Upper lobe of left lung (tissue), 6 donors: Measurements from ENCODE around the gene CHAT. TPM values are rescaled to one million over a fixed set of nuclear protein-coding genes. Genes with fewer than 3 reads are reported as not detected.
A peak's percentile ranks its signal among the peaks of the same experiment; 100 is the strongest.

Experiments used
- ATAC-seq, 2 donors: fragments of 200-7000 bp; cut with Tn5 transposase; one replicate each; pipeline ENCODE4 v1.9.1; 2022; ENCODE audit warnings: mild to moderate bottlenecking in 2 of 2, moderate library complexity in 2 of 2; ENCODE audit not compliant: low FRiP score in 2 of 2
- DNase-seq, 2 donors: peaks; one replicate each; pipeline ENCODE4 v3.0.0-alpha.2; 2019 to 2020
- H3K27ac ChIP-seq, 4 donors: fragments of 200-600 bp; sonication (generic); one replicate each; pipeline ENCODE4 v1.5.1; 2016 to 2019
- H3K27me3 ChIP-seq, 4 donors: fragments of 200-600 bp; sonication (generic); one replicate each; pipeline ENCODE4 v1.5.1; 2017 to 2019
- H3K36me3 ChIP-seq, 4 donors: fragments of 200-600 bp; sonication (generic); one replicate each; pipeline ENCODE4 v1.5.1; 2016 to 2019
- H3K4me1 ChIP-seq, 4 donors: fragments of 200-600 bp; sonication (generic); one replicate each; pipeline ENCODE4 v1.5.1; 2018 to 2019
- H3K4me3 ChIP-seq, 4 donors: fragments of 200-600 bp; sonication (generic); one replicate each; pipeline ENCODE4 v1.5.1; 2017 to 2019; ENCODE audit warnings: mild to moderate bottlenecking in 2 of 4, moderate library complexity in 1 of 4
- H3K9me3 ChIP-seq, 4 donors: fragments of 200-600 bp; sonication (generic); one replicate each; pipeline ENCODE4 v1.5.1; 2018 to 2019
- EP300 ChIP-seq, 4 donors: sonication (generic); formaldehyde crosslinking; IDR thresholded peaks; one replicate each; pipeline ENCODE4 v1.5.1; 2017; ENCODE audit warnings: antibody characterized with exemption in 4 of 4, control low read depth in 2 of 4
- POLR2A ChIP-seq, 4 donors: fragments of 450-650 bp; IDR thresholded peaks; one replicate each; pipeline ENCODE4 v1.5.1; 2016 to 2017; ENCODE audit warnings: antibody characterized with exemption in 4 of 4, mild to moderate bottlenecking in 2 of 4
- POLR2AphosphoS5 ChIP-seq, 2 donors: sonication (generic); formaldehyde crosslinking; IDR thresholded peaks; one replicate each; pipeline ENCODE4 v1.5.1; 2017; ENCODE audit warnings: antibody characterized with exemption in 2 of 2
- WGBS, 2 donors: methylation state at CpG; one replicate each; pipeline ENCODE4 v1.1.5; 2017 to 2018; 5-methylcytosine and 5-hydroxymethylcytosine counted together
- total RNA-seq, 6 donors: library from RNA; depleted of rRNA in 4 of 6; stranded (reverse); fragments of >200 nt in 4 of 6; gene quantifications; one replicate each; pipeline versions ENCODE4 v1.1.0 to v1.2.1, GENCODE V29; 2016 to 2021
- TF ChIP-seq, protein P1 (sequence below), 6 experiments: fragments of 450-650 bp in 4 of 6; fragments of 200-600 bp in 2 of 6; sonication (generic) in 2 of 6; IDR thresholded peaks; one replicate each; pipeline ENCODE4 v1.5.1; 2016 to 2019; ENCODE audit warnings: antibody characterized with exemption in 6 of 6
- donor health status: DM: no; HTN: no; CAD: no; lungs with moderate emphysema.
- donor health status: DM: no; HTN: yes; CAD: no; lungs with severe emphysema.

The CHAT gene
- total RNA-seq, 6 donors from 2014 or later = not detected

DNA sequence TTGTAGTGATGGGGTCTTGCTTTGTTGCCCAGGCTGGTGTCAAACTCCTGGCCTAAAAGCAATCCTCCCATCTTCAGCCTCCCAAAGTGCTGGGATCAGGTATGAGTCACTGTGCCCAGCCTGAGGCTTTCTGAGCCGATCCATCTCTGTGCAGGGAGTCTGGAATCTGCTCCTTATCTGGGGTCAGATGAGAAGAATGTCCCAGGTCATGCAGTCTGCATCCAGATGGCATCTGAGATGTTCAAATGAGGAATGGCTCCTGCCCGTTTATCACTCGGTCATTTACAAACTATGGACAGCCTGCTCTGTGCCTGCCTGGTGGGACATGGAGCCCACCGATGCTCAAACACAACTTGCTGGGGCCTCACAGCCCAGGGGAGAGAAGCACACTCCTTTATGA, 14.9 kb upstream of the CHAT start:
- WGBS, 2 donors = 62 to 80% methylated on average over 1 to 4 of the region's 4 CpGs
- TF ChIP-seq POLR2A (IDR thresholded peaks at IDR 0.05) (no peak), EP300 (IDR thresholded peaks at IDR 0.05) (no peak), POLR2AphosphoS5 (IDR thresholded peaks at IDR 0.05) (no peak)
- TF ChIP-seq, protein P1, sequence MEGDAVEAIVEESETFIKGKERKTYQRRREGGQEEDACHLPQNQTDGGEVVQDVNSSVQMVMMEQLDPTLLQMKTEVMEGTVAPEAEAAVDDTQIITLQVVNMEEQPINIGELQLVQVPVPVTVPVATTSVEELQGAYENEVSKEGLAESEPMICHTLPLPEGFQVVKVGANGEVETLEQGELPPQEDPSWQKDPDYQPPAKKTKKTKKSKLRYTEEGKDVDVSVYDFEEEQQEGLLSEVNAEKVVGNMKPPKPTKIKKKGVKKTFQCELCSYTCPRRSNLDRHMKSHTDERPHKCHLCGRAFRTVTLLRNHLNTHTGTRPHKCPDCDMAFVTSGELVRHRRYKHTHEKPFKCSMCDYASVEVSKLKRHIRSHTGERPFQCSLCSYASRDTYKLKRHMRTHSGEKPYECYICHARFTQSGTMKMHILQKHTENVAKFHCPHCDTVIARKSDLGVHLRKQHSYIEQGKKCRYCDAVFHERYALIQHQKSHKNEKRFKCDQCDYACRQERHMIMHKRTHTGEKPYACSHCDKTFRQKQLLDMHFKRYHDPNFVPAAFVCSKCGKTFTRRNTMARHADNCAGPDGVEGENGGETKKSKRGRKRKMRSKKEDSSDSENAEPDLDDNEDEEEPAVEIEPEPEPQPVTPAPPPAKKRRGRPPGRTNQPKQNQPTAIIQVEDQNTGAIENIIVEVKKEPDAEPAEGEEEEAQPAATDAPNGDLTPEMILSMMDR (IDR thresholded peaks at IDR 0.05) = no peak
- H3K27me3 ChIP-seq = no peaks in the 10 kb centered on the region

DNA sequence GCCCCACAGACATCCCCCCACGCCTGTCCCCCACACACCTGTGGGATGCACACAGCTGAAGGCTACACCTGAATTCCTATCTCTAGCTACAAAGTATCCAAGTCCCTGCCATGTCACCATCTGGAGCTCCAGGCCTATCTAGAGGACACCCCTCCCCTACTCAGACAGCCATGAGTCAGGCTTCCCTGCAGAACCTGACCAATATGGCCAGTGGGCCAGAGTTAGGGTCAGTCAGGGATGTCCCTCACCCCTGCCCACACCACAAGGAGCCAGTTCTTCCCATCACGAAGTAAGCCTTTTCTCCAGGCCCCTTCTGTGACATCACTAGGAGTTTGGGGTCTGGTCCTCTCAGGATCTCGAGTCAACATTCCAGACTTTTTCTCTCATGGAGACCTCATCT, 14.3 kb upstream of the CHAT start:
- no peak for DNase-seq
- Histone ChIP-seq H3K9me3 (no peaks in the 10 kb centered on the region), H3K4me3 (no peak overlapping the region), H3K4me1 (no peaks in the 10 kb centered on the region), H3K27me3 (no peaks in the 10 kb centered on the region), H3K36me3 (no peaks in the 10 kb centered on the region), H3K27ac (no peak overlapping the region)
- ATAC-seq = no peak
- TF ChIP-seq POLR2A (IDR thresholded peaks at IDR 0.05) (no peak), POLR2AphosphoS5 (IDR thresholded peaks at IDR 0.05) (no peak), EP300 (IDR thresholded peaks at IDR 0.05) (no peak)
- TF ChIP-seq, protein P1 (IDR thresholded peaks at IDR 0.05) = no peak
- 74 to 78% methylated on average over 3 of the region's 3 CpGs for WGBS, 2 donors

More for the DNA sequence above, 14.9 kb upstream of the CHAT start:
- no peaks in the 10 kb centered on the region for H3K4me1 ChIP-seq
- H3K9me3 ChIP-seq = no peaks in the 10 kb centered on the region
- H3K27ac ChIP-seq = no peak overlapping the region
- ATAC-seq (no peak), DNase-seq (no peak)
- no peak overlapping the region for H3K4me3 ChIP-seq
- H3K36me3 ChIP-seq = no peaks in the 10 kb centered on the region

DNA sequence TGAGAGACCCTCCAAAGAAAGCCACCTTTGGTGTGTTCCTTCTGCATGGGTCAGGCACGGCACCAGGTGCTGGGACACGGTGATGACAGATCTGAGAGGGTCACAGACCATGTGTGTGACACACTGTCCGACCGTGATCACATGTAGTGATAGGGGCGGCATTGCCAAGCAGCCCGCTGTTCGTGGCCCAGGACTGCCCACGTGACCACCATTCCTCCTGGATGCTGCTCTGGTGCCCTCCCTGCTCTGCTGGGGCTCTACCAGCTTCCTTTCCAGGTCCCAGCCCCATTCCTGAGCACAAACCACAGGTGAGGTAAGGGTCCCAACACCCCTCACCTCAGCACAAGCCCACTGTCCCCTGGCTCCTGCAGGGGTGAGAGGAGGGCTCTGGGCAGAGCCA, 13.8 kb upstream of the CHAT start:
- H3K27me3 ChIP-seq = no peaks in the 10 kb centered on the region
- DNase-seq = no peak
- H3K4me1 ChIP-seq = no peaks in the 10 kb centered on the region
- 81 to 88% methylated on average over 8 of the region's 8 CpGs for WGBS, 2 donors
- no peak for ATAC-seq
- H3K27ac ChIP-seq = no peak overlapping the region
- TF ChIP-seq POLR2AphosphoS5 (IDR thresholded peaks at IDR 0.05) = no peak
- TF ChIP-seq POLR2A (IDR thresholded peaks at IDR 0.05) = no peak
- TF ChIP-seq, protein P1 (IDR thresholded peaks at IDR 0.05) = no peak
- no peak for TF ChIP-seq EP300 (IDR thresholded peaks at IDR 0.05)
- H3K4me3 ChIP-seq = no peak overlapping the region
- no peaks in the 10 kb centered on the region for H3K9me3 ChIP-seq
- no peaks in the 10 kb centered on the region for H3K36me3 ChIP-seq

DNA sequence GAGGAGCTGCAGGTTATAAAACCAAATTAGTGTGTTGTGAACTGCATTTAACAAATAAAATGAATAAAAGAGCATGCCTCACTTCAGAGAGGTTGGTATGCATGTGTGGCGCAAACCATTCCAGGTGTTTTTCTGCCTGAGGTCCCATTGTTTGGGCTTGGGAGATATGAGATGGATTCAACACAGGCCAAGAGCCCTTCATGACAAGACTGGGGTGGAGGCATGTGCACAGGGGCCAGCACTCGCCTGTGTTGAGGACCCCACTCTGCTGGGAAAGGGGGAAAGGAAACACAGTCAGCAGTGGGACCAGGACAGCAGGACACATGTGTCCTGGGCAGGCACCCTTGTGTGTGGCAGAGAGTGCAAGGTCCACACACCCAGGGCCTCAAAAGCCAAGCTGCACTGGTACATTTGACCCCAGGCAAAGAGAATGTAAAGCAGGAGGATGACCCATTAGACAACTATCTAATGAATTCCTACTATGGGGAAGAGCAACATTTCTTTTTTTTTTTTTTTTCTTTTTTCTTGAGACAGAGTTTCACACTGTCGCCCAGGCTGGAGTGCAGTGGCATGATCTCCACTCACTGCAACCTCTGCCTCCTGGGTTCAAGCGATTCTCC, 12.9 kb upstream of the CHAT start:
- Histone ChIP-seq H3K27ac (no peak overlapping the region), H3K27me3 (no peaks in the 10 kb centered on the region), H3K4me3 (no peak overlapping the region), H3K36me3 (no peaks in the 10 kb centered on the region), H3K9me3 (no peaks in the 10 kb centered on the region), H3K4me1 (no peaks in the 10 kb centered on the region)
- no peak for DNase-seq
- TF ChIP-seq EP300 (IDR thresholded peaks at IDR 0.05) = no peak
- 80 to 85% methylated on average over 4 of the region's 4 CpGs for WGBS, 2 donors
- no peak for ATAC-seq

DNA sequence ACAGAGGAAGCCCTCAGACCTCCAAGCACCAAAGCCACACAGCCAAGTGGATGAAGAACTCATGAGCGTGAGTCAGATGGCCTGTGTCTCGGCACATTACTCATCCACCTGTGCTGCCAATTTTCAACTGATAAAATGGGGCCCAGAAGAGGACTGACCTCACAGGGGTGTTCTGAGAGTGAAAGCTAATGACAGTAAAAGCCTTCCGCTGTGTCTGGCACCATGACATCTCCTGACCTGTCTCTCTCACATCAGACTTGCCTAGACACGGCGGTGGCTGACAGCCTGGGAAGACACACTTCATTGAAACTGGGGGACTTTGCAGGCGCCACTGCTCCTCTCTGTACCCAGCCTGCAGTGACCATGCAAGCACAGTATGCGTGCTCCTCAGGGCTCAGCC, 12.0 kb upstream of the CHAT start:
- ATAC-seq = no peak
- H3K4me3 ChIP-seq = no peak overlapping the region
- no peak overlapping the region for H3K27ac ChIP-seq
- TF ChIP-seq POLR2A (IDR thresholded peaks at IDR 0.05) = no peak
- TF ChIP-seq, protein P1 (IDR thresholded peaks at IDR 0.05) = no peak
- TF ChIP-seq EP300 (IDR thresholded peaks at IDR 0.05) = no peak
- no peak for TF ChIP-seq POLR2AphosphoS5 (IDR thresholded peaks at IDR 0.05)
- H3K27me3 ChIP-seq = no peaks in the 10 kb centered on the region
- no peaks in the 10 kb centered on the region for H3K36me3 ChIP-seq
- H3K9me3 ChIP-seq = no peaks in the 10 kb centered on the region
- H3K4me1 ChIP-seq = peaks cover 0 to 2% (median 0%) of the 10 kb centered on the region in 4 donors
- peak in 1 of 2 donors; percentile 8 for DNase-seq
- WGBS, 2 donors = 79 to 86% methylated on average over 6 to 7 of the region's 7 CpGs
